Activated CD8-positive, alpha-beta memory T cell treated with anti-CD3 and anti-CD28 coated beads, Interleukin-2, amount 50 U/mL, for 4 hours (primary cell): ENCODE results near the gene LPA.

Source experiments
- DNase-seq: peaks from one replicate; pipeline ENCODE4 v3.0.0-alpha.2; 2020

Gene LPA

GRCh38 chr6:160513836-160514235, 150.2 kb downstream of the LPA start:
- DNase-seq: no peak

DNA sequence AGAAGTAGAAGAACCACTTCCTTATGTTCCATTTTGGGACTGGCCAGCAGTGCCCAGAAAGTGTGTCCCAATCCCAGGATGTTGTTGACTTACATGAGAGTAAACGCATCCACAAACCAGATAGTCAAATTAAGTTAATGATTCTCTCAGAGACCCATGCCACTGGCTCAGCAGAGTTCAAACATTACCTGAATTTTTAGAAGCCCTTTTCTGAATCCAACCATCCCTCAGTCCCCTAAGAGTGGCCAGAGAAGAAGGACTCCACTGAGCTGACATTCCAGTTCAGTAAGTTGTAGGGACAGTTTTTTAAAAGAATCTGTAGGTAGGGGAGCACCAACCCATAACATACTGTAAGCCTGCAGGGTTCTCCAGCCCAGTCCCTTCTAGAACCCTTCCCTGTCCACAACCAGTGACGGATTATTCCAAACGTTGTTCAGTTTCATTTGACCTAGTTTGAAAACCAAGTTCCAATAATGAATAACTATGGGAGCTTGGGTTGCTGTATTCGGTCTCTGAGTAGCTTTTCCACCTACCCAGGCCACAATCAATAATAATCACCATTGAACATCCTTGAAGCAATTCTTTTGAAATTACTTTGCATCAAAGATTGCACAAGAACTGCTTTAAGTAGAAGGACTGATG, 153.0 kb downstream of the LPA start:
- DNase-seq: no peak

DNA sequence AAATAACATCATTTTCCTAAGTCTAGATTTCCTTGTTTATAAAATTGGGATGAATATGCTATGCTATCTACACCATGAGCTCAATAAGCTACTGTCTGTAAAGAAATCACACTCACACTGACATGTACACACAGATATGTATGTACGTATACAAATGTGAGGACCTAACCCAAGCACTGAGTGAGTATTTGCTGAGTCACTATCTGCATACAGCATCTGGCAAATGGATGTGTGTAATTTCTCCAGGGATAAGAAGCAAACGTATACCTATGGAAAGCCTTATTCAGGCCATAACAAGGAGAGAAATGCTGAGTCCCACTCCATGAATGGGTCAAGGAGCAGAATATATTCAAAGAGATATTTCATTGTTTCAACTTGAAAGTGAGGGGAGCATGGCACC, 153.9 kb downstream of the LPA start:
- DNase-seq: no peak

DNA sequence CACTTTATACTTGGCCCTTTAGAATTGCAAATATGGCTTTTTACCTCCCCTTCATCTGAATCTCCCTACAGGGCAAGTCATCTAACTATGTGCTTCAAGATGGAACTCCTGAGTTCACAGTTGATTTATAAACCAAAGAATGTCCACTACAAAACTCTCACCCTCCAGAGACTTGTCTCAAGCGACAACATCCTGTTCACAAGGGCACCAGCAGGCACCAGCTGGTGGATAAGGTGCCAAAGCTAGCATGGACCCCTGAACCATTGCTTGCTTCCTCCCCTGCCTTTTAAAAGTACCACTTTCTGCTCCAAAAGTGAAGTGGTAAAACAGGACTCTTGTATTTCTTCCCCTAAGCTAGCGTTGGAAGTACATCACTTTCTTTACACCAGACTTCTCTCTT, 154.5 kb downstream of the LPA start:
- DNase-seq: no peak

DNA sequence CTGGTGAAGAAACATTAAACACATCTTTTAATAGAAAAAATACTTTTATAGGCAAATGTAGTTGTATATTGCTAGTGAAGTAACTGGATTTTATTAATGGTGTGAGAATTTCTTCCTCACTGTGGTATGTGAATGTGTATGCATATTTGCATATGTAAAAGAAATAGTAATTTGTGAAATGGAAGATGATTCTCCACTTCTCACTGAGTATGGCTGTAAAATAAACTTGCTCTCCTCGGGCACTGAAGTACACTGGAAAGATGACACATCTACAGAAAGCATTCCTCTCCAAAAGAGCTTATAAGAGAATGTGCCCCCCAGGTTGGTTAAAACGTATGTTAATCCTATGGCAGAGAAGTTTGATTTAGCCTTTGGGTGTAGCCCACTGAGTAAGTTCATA, 155.5 kb downstream of the LPA start:
- DNase-seq: no peak

DNA sequence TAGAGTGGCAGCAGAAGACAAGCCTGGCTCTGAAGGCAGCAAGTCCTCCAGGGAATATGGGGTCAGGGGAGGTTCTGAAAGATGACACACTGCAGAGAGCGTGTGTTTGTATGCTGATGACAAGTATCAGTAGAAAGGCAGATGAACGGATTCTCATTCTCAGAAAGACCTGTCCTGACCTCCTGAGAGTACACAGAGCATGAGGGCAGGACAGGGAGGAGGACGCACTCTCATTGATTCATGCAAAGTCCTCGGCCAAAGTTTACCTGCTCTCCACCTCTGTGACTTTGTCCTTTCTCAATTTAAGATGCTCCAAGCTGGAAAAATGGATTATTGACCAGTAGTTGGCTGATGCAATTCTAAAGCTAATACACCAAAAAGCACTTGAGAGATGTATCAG, 156.7 kb downstream of the LPA start:
- DNase-seq: no peak

- DNase-seq: no peak
Measured at GRCh38 chr6:160505970-160506369, 158.1 kb downstream of the LPA start.

- no peak for DNase-seq
Measured at GRCh38 chr6:160500639-160501038, 163.4 kb downstream of the LPA start.

GRCh38 chr6:160494576-160494975, 169.5 kb downstream of the LPA start:
- no peak for DNase-seq

- no peak for DNase-seq
Measured at GRCh38 chr6:160489091-160489490, 175.0 kb downstream of the LPA start.

DNA sequence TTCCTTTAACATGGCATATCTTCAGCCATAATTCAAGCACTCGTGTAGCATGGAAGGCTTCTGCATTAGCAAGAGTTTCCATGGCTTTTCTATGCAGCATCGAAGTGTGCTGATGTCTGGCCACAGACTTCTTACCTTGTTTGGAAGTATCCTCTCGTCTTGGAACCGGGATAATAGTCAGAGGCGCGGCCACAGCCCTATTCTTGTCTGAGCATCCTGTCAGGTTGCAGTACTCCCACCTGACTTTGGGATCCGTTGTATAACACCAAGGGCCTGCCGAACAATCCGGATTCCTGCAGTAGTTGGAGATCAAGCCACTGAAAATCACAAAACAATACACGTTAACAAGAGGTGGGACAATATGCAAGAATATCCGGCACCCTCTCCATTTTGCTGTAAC, 177.0 kb downstream of the LPA start:
- no peak for DNase-seq
